GM12878 (cell line): ENCODE data around the gene LZTFL1. TPM values are rescaled to one million over a fixed set of nuclear protein-coding genes. Genes with fewer than 3 reads are reported as not detected.

Source experiments
- ATAC-seq: fragments of 200-7000 bp; cut with Tn5 transposase; 3 replicates; pipeline ENCODE4 v1.9.1; 2020; ENCODE audit warnings: mild to moderate bottlenecking, moderate library complexity
- BruUV-seq: library from RNA; stranded (reverse); fragments of 400-500 nt; replicated peaks from 2 replicates; lab custom pipeline; 2021; lab: Mats Ljungman, UMichigan
- CTCF ChIA-PET: fragments of 300-600 bp; sonication (Branson Sonifier 250); formaldehyde crosslinking; extraction: SDS; loops from one replicate; lab custom pipeline; 2021; ENCODE audit warnings: inconsistent platforms; lab: Yijun Ruan, JAX
- POLR2A ChIA-PET: fragments of 350-600 bp; formaldehyde crosslinking; extraction: SDS; loops from one replicate; lab custom pipeline; 2021; ENCODE audit warnings: inconsistent platforms; lab: Charles Lee
- RAD21 ChIA-PET: fragments of 300-600 bp; sonication (Branson Sonifier 250); formaldehyde crosslinking; loops from one replicate; lab custom pipeline; 2023; ENCODE audit warnings: antibody characterized with exemption; ENCODE audit not compliant: unreplicated experiment; lab: Charles Lee
- SMC1A ChIA-PET: fragments of 300-600 bp; sonication (Branson Sonifier 250); formaldehyde crosslinking; loops from one replicate; lab custom pipeline; 2023; ENCODE audit not compliant: unreplicated experiment, uncharacterized antibody; lab: Charles Lee
- DNase-seq: peaks from one replicate; pipeline ENCODE4 v3.0.0-alpha.2; 2011; ENCODE audit warnings: low read depth, low spot score
- FAIRE-seq: peaks from 3 replicates; lab custom pipeline; 2011; peaks lifted over from hg19 to GRCh38; lab: Jason Lieb, UNC
- H2AFZ ChIP-seq: 2 replicates; pipeline ENCODE4 v1.6.0; 2011; ENCODE audit warnings: low read depth, low read length, control low read depth; ENCODE audit not compliant: control insufficient read depth
- H3K27ac ChIP-seq: 2 replicates; pipeline ENCODE4 v1.5.1; 2011; ENCODE audit warnings: control low read depth; ENCODE audit not compliant: control insufficient read depth, insufficient read depth
- H3K27me3 ChIP-seq, 2 experiments: replicated peaks in 1 of 2; 2 replicates each; pipeline versions ENCODE4 v1.6.0 to v1.6.1; 2011; ENCODE audit warnings: low read length in 1 of 2; ENCODE audit not compliant: control insufficient read depth in 2 of 2, insufficient read depth in 2 of 2
- H3K36me3 ChIP-seq, 2 experiments: 2 replicates each; pipeline ENCODE4 v1.5.1; 2011; ENCODE audit warnings: low read length in 1 of 2; ENCODE audit not compliant: control insufficient read depth in 2 of 2, insufficient read depth in 2 of 2
- H3K4me1 ChIP-seq: 2 replicates; pipeline ENCODE4 v1.6.1; 2011; ENCODE audit warnings: mild to moderate bottlenecking, low read length, moderate library complexity, mixed read lengths; ENCODE audit not compliant: control insufficient read depth, insufficient read depth
- H3K4me2 ChIP-seq: 2 replicates; pipeline ENCODE4 v1.6.0; 2011; ENCODE audit warnings: control low read depth; ENCODE audit not compliant: control insufficient read depth, insufficient read depth
- H3K4me3 ChIP-seq: fragments of 200-600 bp; sonication (generic); 2 replicates; pipeline ENCODE4 v1.5.1; 2016
- H3K79me2 ChIP-seq: 2 replicates; pipeline ENCODE4 v1.6.0; 2011; ENCODE audit warnings: low read length; ENCODE audit not compliant: control insufficient read depth, insufficient read depth
- H3K9ac ChIP-seq: 2 replicates; pipeline ENCODE4 v1.8.0; 2011; ENCODE audit warnings: low read length, control low read depth, mixed read lengths; ENCODE audit not compliant: control insufficient read depth, insufficient read depth
- H3K9me3 ChIP-seq: replicated peaks from 3 replicates; pipeline ENCODE4 v1.5.1; 2011; ENCODE audit warnings: mild to moderate bottlenecking, low read length; ENCODE audit not compliant: control insufficient read depth, insufficient read depth
- H4K20me1 ChIP-seq: 2 replicates; pipeline ENCODE4 v1.6.0; 2011; ENCODE audit not compliant: control insufficient read depth, insufficient read depth
- ETV6 ChIP-seq, 2 experiments: fragments of 450-650 bp in 1 of 2; IDR thresholded peaks in 1 of 2; conservative IDR thresholded peaks in 1 of 2; 2 replicates each; pipeline ENCODE4 v1.6.1; 2014; ENCODE audit warnings: antibody characterized with exemption in 1 of 2, borderline replicate concordance in 1 of 2, low read depth in 1 of 2, mild to moderate bottlenecking in 1 of 2, moderate library complexity in 1 of 2
- MXI1 ChIP-seq: fragments of 150-350 bp; IDR thresholded peaks from 2 replicates; pipeline ENCODE4 v1.6.1; 2011; ENCODE audit warnings: low read depth, mild to moderate bottlenecking, inconsistent platforms, low read length, improper control_type of control experiment
- POLR2AphosphoS2 ChIP-seq: IDR thresholded peaks from 2 replicates; pipeline ENCODE4 v1.6.1; 2011; ENCODE audit warnings: low read depth, mild to moderate bottlenecking, low read length, improper control_type of control experiment, moderate library complexity
- RAD21 ChIP-seq: IDR thresholded peaks from 2 replicates; pipeline ENCODE4 v1.6.1; 2011; ENCODE audit warnings: mild to moderate bottlenecking, low read depth, low read length, moderate library complexity; ENCODE audit not compliant: insufficient read depth
- RAD51 ChIP-seq: fragments of 450-650 bp; IDR thresholded peaks from 2 replicates; pipeline ENCODE4 v1.6.1; 2016; ENCODE audit warnings: moderate library complexity, mild to moderate bottlenecking, inconsistent platforms
- RFX5 ChIP-seq: IDR thresholded peaks from 2 replicates; pipeline ENCODE4 v1.6.1; 2011; ENCODE audit warnings: low read depth, low read length, improper control_type of control experiment
- TAF1 ChIP-seq: IDR thresholded peaks from 2 replicates; pipeline ENCODE4 v1.6.1; 2011; ENCODE audit warnings: mild to moderate bottlenecking, low read depth, low read length, borderline replicate concordance
- TBL1XR1 ChIP-seq: IDR thresholded peaks from 2 replicates; pipeline ENCODE4 v1.6.1; 2012; ENCODE audit warnings: low read depth, low read length, improper control_type of control experiment
- ZNF274 ChIP-seq: IDR thresholded peaks from one replicate; pipeline ENCODE4 v1.8.0; 2011; ENCODE audit not compliant: insufficient read length, insufficient read depth
- WGBS: methylation state at CpG from one replicate; pipeline ENCODE4 v1.1.6; 2016; ENCODE audit warnings: low lambda C conversion rate; ENCODE audit not compliant: insufficient replicate concordance, insufficient coverage; ENCODE audit errors: missing lambda C conversion rate; 5-methylcytosine and 5-hydroxymethylcytosine counted together
- in situ Hi-C: fragments of 300-500 bp; cut with MboI; formaldehyde crosslinking; loops from 9 replicates; pipeline ENCODE4 v1.14.3; 2018; ENCODE audit warnings: mixed read lengths
- intact Hi-C: fragments of 100-400 bp; cut with micrococcal nuclease; formaldehyde crosslinking; loops from one replicate; pipeline ENCODE4 v1.14.2; 2022; ENCODE audit not compliant: unreplicated experiment
- polyA plus RNA-seq, 11 experiments: library from polyadenylated mRNA; depleted of rRNA in 4 of 11; unstranded in 6 of 11; stranded (reverse) in 5 of 11; fragments of >200 nt; fragmentation: Nextera tagmentation in 4 of 11; fragmentation: Illumina TruSeq in 1 of 11; extraction: Ambion mirVana in 4 of 11; extraction: Trizol in 1 of 11; gene quantifications; 1 replicate in 1 of 11; 2 replicates in 10 of 11; pipeline versions ENCODE4 v1.2.1 to v1.2.3, GENCODE V29; 2011 to 2016; ENCODE audit warnings: inconsistent platforms in 2 of 11, missing spikeins in 2 of 11, low read depth in 1 of 11
- total RNA-seq, 4 experiments: library from RNA; depleted of rRNA in 3 of 4; stranded (reverse); fragments of >200 nt in 3 of 4; fragmentation: Illumina TruSeq in 1 of 4; extraction: Trizol in 1 of 4; gene quantifications; 2 replicates each; pipeline versions ENCODE4 v1.2.1 to v1.2.3, GENCODE V29; 2013 to 2021
- TF ChIP-seq, protein P1 (sequence below): fragments of 450-650 bp; IDR thresholded peaks from 2 replicates; pipeline ENCODE4 v1.6.1; 2017; ENCODE audit warnings: mild to moderate bottlenecking, low read depth, inconsistent platforms; ENCODE audit not compliant: poor library complexity, severe bottlenecking
- TF ChIP-seq, protein P2 (sequence below): fragments of 450-650 bp; IDR thresholded peaks from 2 replicates; pipeline ENCODE4 v1.6.1; 2017; ENCODE audit warnings: mild to moderate bottlenecking

LZTFL1 gene
- total and polyA plus RNA-seq, 10 of the 15 experiments (the other 5 are each of a cell fraction or from before 2014, with no cell fraction given) = 9.8 to 74.1 (median 11.9) TPM

DNA sequence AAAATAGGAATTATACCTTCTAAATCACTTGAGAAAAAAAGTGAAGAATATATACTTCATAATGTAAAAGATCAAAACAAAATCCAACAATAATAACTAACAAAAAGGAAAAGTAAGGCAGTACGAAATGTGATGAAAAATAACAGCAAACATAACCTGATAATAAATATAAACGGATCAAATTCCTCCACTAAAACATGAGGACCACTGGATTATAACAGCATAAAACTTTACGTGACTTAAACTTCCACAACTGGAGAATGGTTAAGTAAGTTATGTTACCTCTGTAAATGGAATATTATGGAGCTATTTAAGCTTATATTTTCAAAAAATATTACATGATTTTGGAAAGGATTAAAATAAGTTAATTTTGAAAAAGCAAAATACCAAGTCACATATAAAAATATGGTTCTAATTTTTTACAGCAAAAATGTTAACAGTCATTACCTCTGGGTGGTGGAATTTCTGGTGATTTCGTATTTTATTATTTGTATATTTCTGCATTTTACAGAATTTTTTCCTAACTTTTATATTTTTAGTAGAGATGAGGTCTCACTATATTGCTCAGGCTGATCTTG, 52.6 kb downstream of the LZTFL1 start:
- Histone ChIP-seq H3K79me2 (no peaks in the 10 kb centered on the region), H3K36me3 (no peaks in the 10 kb centered on the region), H3K4me3 (no peak overlapping the region), H3K27ac (no peak overlapping the region), H3K9me3 (no peaks in the 10 kb centered on the region; the same call in 2 of the 3 replicates), H2AFZ (no peak overlapping the region), H3K4me1 (no peaks in the 10 kb centered on the region), H3K4me2 (no peak overlapping the region), H4K20me1 (no peaks in the 10 kb centered on the region), H3K27me3 (peaks cover 0 to 4% of the 10 kb centered on the region in 2 experiments; a peak in 1 of 4 replicates)
- ChIA-PET POLR2A (no interaction called here), RAD21 (no interaction called here), CTCF (interaction anchor here (0.8 to 2.6 kb wide), 3 partner anchors 27 to 140 kb away, joined by 3 to 6 read pairs (median 4); no protein-coding TSS in a partner anchor)
- intact Hi-C loops = no loop called here
- WGBS = 33% methylated on average over 4 of the region's 4 CpGs
- no peak for ATAC-seq
- FAIRE-seq = no peak
- TF ChIP-seq TBL1XR1 = no peak
- TF ChIP-seq, protein P1, sequence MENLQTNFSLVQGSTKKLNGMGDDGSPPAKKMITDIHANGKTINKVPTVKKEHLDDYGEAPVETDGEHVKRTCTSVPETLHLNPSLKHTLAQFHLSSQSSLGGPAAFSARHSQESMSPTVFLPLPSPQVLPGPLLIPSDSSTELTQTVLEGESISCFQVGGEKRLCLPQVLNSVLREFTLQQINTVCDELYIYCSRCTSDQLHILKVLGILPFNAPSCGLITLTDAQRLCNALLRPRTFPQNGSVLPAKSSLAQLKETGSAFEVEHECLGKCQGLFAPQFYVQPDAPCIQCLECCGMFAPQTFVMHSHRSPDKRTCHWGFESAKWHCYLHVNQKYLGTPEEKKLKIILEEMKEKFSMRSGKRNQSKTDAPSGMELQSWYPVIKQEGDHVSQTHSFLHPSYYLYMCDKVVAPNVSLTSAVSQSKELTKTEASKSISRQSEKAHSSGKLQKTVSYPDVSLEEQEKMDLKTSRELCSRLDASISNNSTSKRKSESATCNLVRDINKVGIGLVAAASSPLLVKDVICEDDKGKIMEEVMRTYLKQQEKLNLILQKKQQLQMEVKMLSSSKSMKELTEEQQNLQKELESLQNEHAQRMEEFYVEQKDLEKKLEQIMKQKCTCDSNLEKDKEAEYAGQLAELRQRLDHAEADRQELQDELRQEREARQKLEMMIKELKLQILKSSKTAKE = no peak
- TF ChIP-seq POLR2AphosphoS2 = no peak
- TF ChIP-seq, protein P2, sequence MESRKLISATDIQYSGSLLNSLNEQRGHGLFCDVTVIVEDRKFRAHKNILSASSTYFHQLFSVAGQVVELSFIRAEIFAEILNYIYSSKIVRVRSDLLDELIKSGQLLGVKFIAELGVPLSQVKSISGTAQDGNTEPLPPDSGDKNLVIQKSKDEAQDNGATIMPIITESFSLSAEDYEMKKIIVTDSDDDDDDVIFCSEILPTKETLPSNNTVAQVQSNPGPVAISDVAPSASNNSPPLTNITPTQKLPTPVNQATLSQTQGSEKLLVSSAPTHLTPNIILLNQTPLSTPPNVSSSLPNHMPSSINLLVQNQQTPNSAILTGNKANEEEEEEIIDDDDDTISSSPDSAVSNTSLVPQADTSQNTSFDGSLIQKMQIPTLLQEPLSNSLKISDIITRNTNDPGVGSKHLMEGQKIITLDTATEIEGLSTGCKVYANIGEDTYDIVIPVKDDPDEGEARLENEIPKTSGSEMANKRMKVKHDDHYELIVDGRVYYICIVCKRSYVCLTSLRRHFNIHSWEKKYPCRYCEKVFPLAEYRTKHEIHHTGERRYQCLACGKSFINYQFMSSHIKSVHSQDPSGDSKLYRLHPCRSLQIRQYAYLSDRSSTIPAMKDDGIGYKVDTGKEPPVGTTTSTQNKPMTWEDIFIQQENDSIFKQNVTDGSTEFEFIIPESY = no peak
- no peak for TF ChIP-seq MXI1
- TF ChIP-seq TAF1 = no peak
- TF ChIP-seq ETV6 (conservative IDR thresholded peaks at IDR 0.05 in 1 of 2, IDR thresholded peaks at IDR 0.05 in 1 of 2; ENCODE audit: borderline replicate concordance in 1 of 2, low read depth in 1 of 2) = no peak
- no peak for TF ChIP-seq ZNF274
- TF ChIP-seq RAD51 = no peak
- TF ChIP-seq RFX5 = no peak
- TF ChIP-seq RAD21 = no peak
- TF ChIP-seq, all 136 proteins: peak for 0
- H3K9ac ChIP-seq = no peak overlapping the region
- DNase-seq = no peak
- SMC1A ChIA-PET = interaction anchor here (1.0 kb wide), 1 partner anchor 16 kb away, joined by 3 read pairs; no protein-coding TSS in a partner anchor
- in situ Hi-C loops = no loop called here
- no TSS peak for BruUV-seq
